ENCODE results near the gene NCAPH2. TPM values are rescaled to one million over a fixed set of nuclear protein-coding genes. Genes with fewer than 3 reads are reported as not detected.
A peak's percentile ranks its signal among the peaks of the same experiment; 100 is the strongest.

Gene NCAPH2
- total and polyA plus RNA-seq, 2 of the 8 experiments (the other 6 are each of a cell fraction or from before 2014, with no cell fraction given) = 62.2 to 81.6 TPM

DNA sequence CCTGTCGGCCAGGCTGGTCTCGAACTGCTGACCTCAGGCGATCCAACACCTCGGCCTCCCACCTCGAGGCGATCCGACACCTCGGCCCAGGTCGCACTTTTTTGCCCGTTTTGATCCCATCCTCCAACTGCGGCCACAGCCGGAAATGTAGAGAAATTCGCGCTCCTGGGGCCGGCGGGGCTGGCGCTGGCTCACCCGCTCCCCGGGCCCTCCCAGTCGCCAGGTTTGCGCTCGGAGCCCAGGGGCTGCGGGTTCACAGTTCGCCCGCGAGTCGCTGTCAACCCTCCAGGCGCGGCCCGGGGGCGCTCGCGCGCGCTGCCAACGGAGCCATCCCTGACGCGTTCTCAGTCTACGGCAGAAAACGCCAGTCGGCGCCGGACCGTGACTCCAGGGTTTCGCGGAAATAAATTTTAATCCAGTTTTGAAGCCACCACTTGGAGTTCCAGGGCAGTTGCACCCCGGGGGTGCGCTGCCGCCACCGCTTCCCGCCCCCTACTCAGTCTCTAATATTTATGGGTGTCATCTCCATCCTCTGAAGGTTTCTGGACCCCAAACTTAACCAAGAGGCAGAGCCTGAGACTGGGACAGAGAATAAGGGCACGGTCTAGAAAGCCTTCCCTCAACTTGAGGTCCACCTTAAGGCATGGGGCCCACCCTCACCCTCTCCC, 36.2 kb downstream of the NCAPH2 start:
- Histone ChIP-seq H2BK12ac (ENCODE audit: low read depth, low read length) (peak overlapping the region; percentile 17; the same call in 1 of the 2 replicates), H4K5ac (ENCODE audit: insufficient read length, low read depth, low read length) (peak overlapping the region; percentile 30), H3K27me3 (replicated peaks in 1 of 4; ENCODE audit: control insufficient read depth in 3 of 4, extremely low read depth in 1 of 4, insufficient read depth in 3 of 4, low read length in 3 of 4) (peaks cover 0 to 13% (median 6%) of the 10 kb centered on the region in 4 experiments; a peak in 5 of 7 replicates), H3K18ac (ENCODE audit: extremely low read depth, low read length) (no peak overlapping the region), H4K91ac (replicated peaks; ENCODE audit: insufficient read length, low read length) (no peak overlapping the region), H3K36me3 (ENCODE audit: control insufficient read depth in 2 of 4, insufficient read depth in 4 of 4, low read length in 3 of 4) (no peaks in the 10 kb centered on the region), H3K27ac (ENCODE audit: low read depth, low read length) (no peak overlapping the region), H3K4me2 (ENCODE audit: insufficient read depth in 1 of 2, low read depth in 2 of 2, low read length in 2 of 2) (peak overlapping the region; percentile 13 to 41; a peak in 3 of 4 replicates), H2AK5ac (ENCODE audit: low read depth, low read length) (no peak overlapping the region), H3K79me1 (ENCODE audit: low read depth, low read length) (no peaks in the 10 kb centered on the region), H3K9ac (replicated peaks in 1 of 4; ENCODE audit: extremely low read depth in 1 of 4, low read depth in 3 of 4, low read length in 3 of 4) (no peak overlapping the region), H3K23ac (ENCODE audit: insufficient read length) (no peak overlapping the region), H3K4me3 (ENCODE audit: extremely low read depth in 1 of 4, insufficient read depth in 2 of 4, low read depth in 3 of 4, low read length in 4 of 4) (peak overlapping the region in 3 of 4 experiments; percentile 9 to 35 (median 14); a peak in 3 of 8 replicates), H4K8ac (ENCODE audit: extremely low read depth, insufficient read depth, low read length) (no peak overlapping the region; the same call in none of the 2 replicates), H2BK15ac (ENCODE audit: low read length) (peak overlapping the region; percentile 31; the same call in 1 of the 2 replicates), H3K4me1 (replicated peaks in 1 of 4; ENCODE audit: control insufficient read depth in 3 of 4, insufficient read depth in 4 of 4, low read length in 3 of 4) (peaks cover 0 to 5% (median 1%) of the 10 kb centered on the region in 4 experiments; a peak in 2 of 7 replicates), H3K79me2 (ENCODE audit: control insufficient read depth in 1 of 2, insufficient read depth in 2 of 2, low read length in 2 of 2) (no peaks in the 10 kb centered on the region), H2AFZ (ENCODE audit: low read length) (no peak overlapping the region), H2BK5ac (ENCODE audit: low read depth, low read length) (no peak overlapping the region), H4K20me1 (replicated peaks in 1 of 2; ENCODE audit: control insufficient read depth in 1 of 2, insufficient read depth in 2 of 2, low read length in 2 of 2) (no peaks in the 10 kb centered on the region), H3K14ac (ENCODE audit: insufficient read length) (no peak overlapping the region), H2BK20ac (ENCODE audit: low read length) (no peak overlapping the region), H3K56ac (replicated peaks; ENCODE audit: insufficient read length, low read depth, low read length) (no peak overlapping the region), H3K4ac (replicated peaks; ENCODE audit: insufficient read length, low read depth, low read length) (no peak overlapping the region), H3K23me2 (ENCODE audit: low read depth, low read length) (no peaks in the 10 kb centered on the region), H2BK120ac (replicated peaks; ENCODE audit: low read depth, low read length) (no peak overlapping the region), H3K9me3 (ENCODE audit: insufficient read depth in 2 of 2, low read depth in 1 of 2, low read length in 1 of 2) (no peaks in the 10 kb centered on the region)
- 17% methylated on average over 44 of the region's 52 CpGs; no CpG with 5 or more reads in 1 of the 2 experiments for WGBS, 2 experiments (ENCODE audit: extremely low coverage in 1 of 2, insufficient coverage in 1 of 2, insufficient read length in 1 of 2, insufficient replicate concordance in 2 of 2, low coverage in 1 of 2, low lambda C conversion rate in 2 of 2, missing lambda C conversion rate in 1 of 2)
- ChIA-PET POLR2A (ENCODE audit: partially characterized antibody) (no interaction called here), CTCF (ENCODE audit: partially characterized antibody) (interaction anchor here (0.8 to 1.5 kb wide), 4 partner anchors 8 to 150 kb away, joined by 3 to 9 read pairs (median 4); partner anchors contain the start of gene SCO2)
- FAIRE-seq (no peak), DNase-seq (ENCODE audit: low read depth in 1 of 2, low spot score in 2 of 2) (peak in 1 of 2 experiments; percentile 95)
- no peak for TF ChIP-seq EP300 (IDR thresholded peaks at IDR 0.05; ENCODE audit: borderline replicate concordance in 1 of 2, low read depth in 2 of 2, low read length in 2 of 2)

Data from H1 (cell line).